ENCODE results near the gene BTF3.
A peak's percentile ranks its signal among the peaks of the same experiment; 100 is the strongest.

DNA sequence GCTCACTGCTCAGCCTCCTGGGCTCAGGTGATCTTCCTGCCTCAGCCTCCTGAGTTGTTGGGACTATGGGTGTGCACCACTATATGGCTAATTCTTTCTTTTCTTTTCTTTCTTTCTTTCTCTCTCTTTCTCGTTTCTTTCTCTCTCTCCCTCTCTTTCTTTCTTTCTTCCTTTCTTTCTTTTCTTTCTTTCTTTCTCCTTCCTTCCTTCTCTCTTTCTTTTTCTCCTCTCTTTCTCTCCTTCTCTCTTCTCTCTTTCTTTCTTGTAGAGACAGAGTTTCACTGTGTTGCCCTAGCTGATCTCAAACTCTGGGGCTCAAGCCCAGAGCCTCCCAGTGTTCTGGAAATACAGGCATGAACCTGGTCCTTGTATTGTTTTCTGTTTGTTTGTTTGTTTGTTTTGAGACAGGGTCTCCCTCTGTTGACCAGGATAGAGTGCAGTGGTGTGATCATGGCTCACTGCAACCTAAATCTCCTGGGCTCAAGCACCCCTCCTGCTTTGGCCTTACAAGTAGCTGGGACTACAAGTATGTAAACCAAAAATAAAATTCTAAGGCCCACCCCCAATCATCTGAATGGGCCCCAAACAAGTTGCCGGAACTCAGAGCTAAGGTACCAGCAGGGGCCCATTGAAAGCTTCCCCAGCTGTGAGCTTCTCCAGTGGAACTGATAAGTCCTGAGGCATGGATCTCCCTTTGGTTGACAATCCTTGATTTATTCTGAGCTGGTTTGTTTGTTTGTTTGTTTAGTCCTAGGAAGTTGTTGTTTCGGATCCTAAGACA is 11.9 kb upstream of the BTF3 start:
- TF ChIP-seq, protein P1, sequence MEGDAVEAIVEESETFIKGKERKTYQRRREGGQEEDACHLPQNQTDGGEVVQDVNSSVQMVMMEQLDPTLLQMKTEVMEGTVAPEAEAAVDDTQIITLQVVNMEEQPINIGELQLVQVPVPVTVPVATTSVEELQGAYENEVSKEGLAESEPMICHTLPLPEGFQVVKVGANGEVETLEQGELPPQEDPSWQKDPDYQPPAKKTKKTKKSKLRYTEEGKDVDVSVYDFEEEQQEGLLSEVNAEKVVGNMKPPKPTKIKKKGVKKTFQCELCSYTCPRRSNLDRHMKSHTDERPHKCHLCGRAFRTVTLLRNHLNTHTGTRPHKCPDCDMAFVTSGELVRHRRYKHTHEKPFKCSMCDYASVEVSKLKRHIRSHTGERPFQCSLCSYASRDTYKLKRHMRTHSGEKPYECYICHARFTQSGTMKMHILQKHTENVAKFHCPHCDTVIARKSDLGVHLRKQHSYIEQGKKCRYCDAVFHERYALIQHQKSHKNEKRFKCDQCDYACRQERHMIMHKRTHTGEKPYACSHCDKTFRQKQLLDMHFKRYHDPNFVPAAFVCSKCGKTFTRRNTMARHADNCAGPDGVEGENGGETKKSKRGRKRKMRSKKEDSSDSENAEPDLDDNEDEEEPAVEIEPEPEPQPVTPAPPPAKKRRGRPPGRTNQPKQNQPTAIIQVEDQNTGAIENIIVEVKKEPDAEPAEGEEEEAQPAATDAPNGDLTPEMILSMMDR (IDR thresholded peaks at IDR 0.05; ENCODE audit: control extremely low read depth in 1 of 3, insufficient read depth in 1 of 3, low read depth in 1 of 3, low read length in 3 of 3), result no peak
- TF ChIP-seq SP1 (IDR thresholded peaks at IDR 0.05; ENCODE audit: low read depth, low read length) (peak; percentile 66), GABPA (IDR thresholded peaks at IDR 0.05; ENCODE audit: borderline replicate concordance, insufficient read depth, low read length) (no peak), ZNF274 (IDR thresholded peaks at IDR 0.05; ENCODE audit: borderline replicate concordance, extremely low read depth, low read length) (no peak), CHD2 (IDR thresholded peaks at IDR 0.05; ENCODE audit: low read length) (no peak), JUND (IDR thresholded peaks at IDR 0.05; ENCODE audit: low read length) (no peak), EP300 (IDR thresholded peaks at IDR 0.05; ENCODE audit: borderline replicate concordance in 1 of 2, low read depth in 2 of 2, low read length in 2 of 2) (no peak), EZH2 (IDR thresholded peaks at IDR 0.05; ENCODE audit: low read depth, low read length, severe bottlenecking) (no peak), TCF12 (IDR thresholded peaks at IDR 0.05; ENCODE audit: low read depth, low read length) (peak; percentile 74; the same call in 1 of the 2 replicates), SP2 (IDR thresholded peaks at IDR 0.05; ENCODE audit: low read length) (no peak)
